ENCODE measurements around the gene ICOS.

Gene ICOS, protein sequence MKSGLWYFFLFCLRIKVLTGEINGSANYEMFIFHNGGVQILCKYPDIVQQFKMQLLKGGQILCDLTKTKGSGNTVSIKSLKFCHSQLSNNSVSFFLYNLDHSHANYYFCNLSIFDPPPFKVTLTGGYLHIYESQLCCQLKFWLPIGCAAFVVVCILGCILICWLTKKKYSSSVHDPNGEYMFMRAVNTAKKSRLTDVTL

GRCh38 chr2:203936535-203936934, at the start of gene ICOS:
Gene ICOS (plus strand): TSS chr2:203936763. CDS start chr2:203936815, 52 bp downstream.
- no peak for TF ChIP-seq ZFX (IDR thresholded peaks at IDR 0.05; ENCODE audit: borderline replicate concordance)
- no peak for TF ChIP-seq CTCF (IDR thresholded peaks at IDR 0.05)
- H3K27ac ChIP-seq: no peak within 1 kb of the TSS

DNA sequence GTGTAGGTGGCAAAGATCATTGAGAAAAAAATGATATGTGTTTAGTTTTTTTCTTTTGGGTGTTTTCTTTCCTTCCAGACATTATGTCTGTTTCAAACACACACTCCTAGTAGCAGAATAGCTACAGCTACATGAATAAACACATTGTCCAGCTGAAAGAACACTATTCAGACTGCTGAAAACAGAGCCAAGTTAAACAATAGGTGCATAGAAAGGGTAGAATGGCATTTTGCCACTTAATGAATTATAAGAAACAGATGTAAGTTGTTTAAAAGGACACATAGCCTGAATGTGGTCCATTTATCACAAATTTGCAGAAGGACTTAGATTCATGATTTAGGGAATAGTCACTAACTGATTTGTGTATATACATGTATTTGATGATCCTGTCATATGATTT, 48.9 kb upstream of the ICOS start:
- TF ChIP-seq CTCF (IDR thresholded peaks at IDR 0.05) (no peak), ZFX (IDR thresholded peaks at IDR 0.05; ENCODE audit: borderline replicate concordance) (no peak)
- H3K27ac ChIP-seq: no peak overlapping the region

DNA sequence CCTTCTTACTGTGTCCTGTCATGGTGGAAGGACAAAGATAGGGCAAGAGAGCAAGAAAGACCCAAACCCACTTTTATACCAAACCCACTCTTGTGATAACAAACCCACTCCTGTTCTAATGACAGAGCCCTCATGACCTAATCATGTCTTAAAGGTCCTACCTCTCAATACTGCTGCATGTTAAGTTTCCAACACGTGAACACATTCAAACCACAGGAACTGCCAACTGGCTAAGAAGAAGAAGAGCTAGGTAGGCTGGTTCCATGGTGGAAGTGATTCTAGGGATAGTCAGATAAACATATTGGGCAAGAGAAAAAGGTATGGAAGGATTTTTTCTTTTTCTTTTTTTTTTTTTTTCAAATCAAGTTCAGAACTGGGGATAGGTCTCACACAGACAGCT, 47.0 kb upstream of the ICOS start:
- H3K27ac ChIP-seq: no peak overlapping the region
- no peak for TF ChIP-seq CTCF (IDR thresholded peaks at IDR 0.05)
- TF ChIP-seq ZFX (IDR thresholded peaks at IDR 0.05; ENCODE audit: borderline replicate concordance): no peak

- H3K27ac ChIP-seq: no peak overlapping the region
- TF ChIP-seq ZFX (IDR thresholded peaks at IDR 0.05; ENCODE audit: borderline replicate concordance): no peak
Observed at GRCh38 chr2:203889944-203890343, 46.6 kb upstream of the ICOS start.

GRCh38 chr2:203890733-203891132, 45.8 kb upstream of the ICOS start:
- H3K27ac ChIP-seq: no peak overlapping the region
- TF ChIP-seq CTCF (IDR thresholded peaks at IDR 0.05): no peak
- TF ChIP-seq ZFX (IDR thresholded peaks at IDR 0.05; ENCODE audit: borderline replicate concordance): no peak

DNA sequence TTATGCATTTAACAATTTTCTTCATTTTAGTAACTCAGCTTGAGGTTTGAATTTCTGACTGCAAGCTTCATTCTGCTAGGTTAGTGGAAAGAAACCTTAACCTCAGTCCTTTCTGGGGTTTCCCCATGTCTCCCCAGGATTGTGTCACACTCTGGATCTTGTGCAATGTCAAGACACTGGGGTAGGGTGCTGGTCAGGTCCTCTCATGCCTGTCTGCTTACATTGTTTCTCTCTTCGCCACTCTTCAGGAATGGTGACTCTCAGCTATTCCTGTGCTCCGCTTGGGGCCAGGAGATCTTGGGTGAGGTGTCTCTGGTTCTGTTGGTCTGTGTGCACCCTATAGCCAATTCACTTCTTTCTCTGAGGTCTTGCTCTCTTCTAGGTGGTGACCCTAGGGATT, 45.1 kb upstream of the ICOS start:
- TF ChIP-seq ZFX (IDR thresholded peaks at IDR 0.05; ENCODE audit: borderline replicate concordance) (no peak), CTCF (IDR thresholded peaks at IDR 0.05) (no peak)
- H3K27ac ChIP-seq: no peak overlapping the region

GRCh38 chr2:203892207-203892606, 44.4 kb upstream of the ICOS start:
- H3K27ac ChIP-seq: no peak overlapping the region
- no peak for TF ChIP-seq CTCF (IDR thresholded peaks at IDR 0.05)
- TF ChIP-seq ZFX (IDR thresholded peaks at IDR 0.05; ENCODE audit: borderline replicate concordance): no peak

GRCh38 chr2:203893401-203893800, 43.2 kb upstream of the ICOS start:
- TF ChIP-seq CTCF (IDR thresholded peaks at IDR 0.05) (no peak), ZFX (IDR thresholded peaks at IDR 0.05; ENCODE audit: borderline replicate concordance) (no peak)
- H3K27ac ChIP-seq: no peak overlapping the region

Measured in 22Rv1 (cell line).